Natural killer cell treated with Interleukin-12 subunit alpha and Interleukin-12 subunit beta and Interleukin-15 and Interleukin-18, amount 100 ng/mL, for 72 hours (primary cell): ENCODE measurements around the gene TGM4. TPM values are rescaled to one million over a fixed set of nuclear protein-coding genes. Genes with fewer than 3 reads are reported as not detected.
A peak's percentile ranks its signal among the peaks of the same experiment; 100 is the strongest.

ENCODE experiments used
- ATAC-seq, 2 donors: fragments of 150-1000 bp; cut with Tn5 transposase in 1 of 2; sonication (Bioruptor Pico), chemical (Tn5 transposase) in 1 of 2; 2 replicates each; pipeline ENCODE4 v1.10.0; 2021
- DNase-seq: peaks from one replicate; pipeline ENCODE4 v3.0.0; 2022; ENCODE audit warnings: low spot score
- H3K27ac Mint-ChIP-seq, 2 donors: 1 replicate in 1 of 2; 2 replicates in 1 of 2; pipeline ENCODE4 v1.8.0; 2022; ENCODE audit warnings: mixed read lengths in 2 of 2, mild to moderate bottlenecking in 1 of 2, moderate library complexity in 1 of 2
- H3K27me3 Mint-ChIP-seq, 2 donors: 1 replicate in 1 of 2; 2 replicates in 1 of 2; pipeline ENCODE4 v1.8.0; 2022; ENCODE audit warnings: mixed read lengths in 2 of 2
- H3K36me3 Mint-ChIP-seq: one replicate; pipeline ENCODE4 v1.8.0; 2022; ENCODE audit warnings: mixed read lengths
- H3K4me1 Mint-ChIP-seq, 2 donors: 1 replicate in 1 of 2; 2 replicates in 1 of 2; pipeline ENCODE4 v1.8.0; 2022; ENCODE audit warnings: low read depth in 2 of 2, mixed read lengths in 2 of 2, mild to moderate bottlenecking in 1 of 2
- H3K4me3 Mint-ChIP-seq: one replicate; pipeline ENCODE4 v1.8.0; 2022; ENCODE audit warnings: mixed read lengths
- H3K9me3 Mint-ChIP-seq: 2 replicates; pipeline ENCODE4 v1.8.0; 2022; ENCODE audit warnings: mixed read lengths
- total RNA-seq, 2 donors: library from RNA; stranded (reverse); gene quantifications; one replicate each; pipeline ENCODE4 v1.2.3, GENCODE V29; 2022

Gene TGM4
- total RNA-seq, 2 donors from 2014 or later = not detected

DNA sequence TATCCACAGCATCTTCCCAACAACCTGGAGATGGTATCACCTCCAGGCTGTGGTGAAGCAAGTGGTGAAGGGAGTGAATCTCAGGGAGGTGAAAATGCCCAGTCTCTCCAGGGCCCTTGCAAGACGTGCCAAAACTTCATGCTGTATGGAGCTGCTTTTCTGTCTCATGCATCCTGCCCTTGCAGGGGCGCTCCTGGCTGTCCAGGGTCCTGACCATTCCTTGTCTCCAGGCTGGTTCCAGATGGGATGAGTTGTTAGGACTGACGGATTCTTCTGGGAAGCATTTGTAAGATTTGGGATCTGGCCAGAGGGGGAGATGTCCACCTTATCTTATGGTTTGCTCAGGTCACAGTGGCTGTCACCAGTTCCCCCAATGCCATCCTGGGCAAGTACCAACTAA lies 15.8 kb downstream of the TGM4 start:
- Mint-ChIP-seq H3K27me3 (peaks cover 0 to 8% of the 10 kb centered on the region in 2 donors), H3K27ac (no peak overlapping the region), H3K4me3 (no peak overlapping the region), H3K36me3 (no peaks in the 10 kb centered on the region), H3K9me3 (no peaks in the 10 kb centered on the region), H3K4me1 (no peaks in the 10 kb centered on the region)
- ATAC-seq (no peak), DNase-seq (no peak)

DNA sequence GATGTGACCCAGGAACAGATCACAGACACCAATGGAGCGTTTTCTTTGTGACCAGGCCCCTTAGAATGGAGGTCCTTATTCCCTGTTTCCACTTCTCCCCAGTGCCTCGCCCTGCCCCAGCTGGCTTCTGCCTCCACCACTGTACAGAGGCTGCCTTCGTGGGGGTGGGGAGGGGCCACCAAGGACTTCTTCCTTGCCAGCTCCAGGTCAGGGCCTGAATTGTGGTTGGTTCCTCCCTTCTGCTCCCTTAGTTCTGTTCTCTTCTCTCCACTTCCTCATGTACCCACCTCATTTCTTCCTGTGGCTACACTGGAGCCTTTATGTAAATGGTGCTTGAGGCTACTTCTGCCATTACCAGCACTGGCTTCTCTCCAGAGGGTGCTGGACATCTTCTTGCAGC lies 16.4 kb downstream of the TGM4 start:
- no peaks in the 10 kb centered on the region for H3K36me3 Mint-ChIP-seq
- H3K4me1 Mint-ChIP-seq = no peaks in the 10 kb centered on the region
- H3K9me3 Mint-ChIP-seq = no peaks in the 10 kb centered on the region
- no peak for DNase-seq
- no peak overlapping the region for H3K4me3 Mint-ChIP-seq
- H3K27ac Mint-ChIP-seq = no peak overlapping the region
- peaks cover 0 to 8% of the 10 kb centered on the region in 2 donors for H3K27me3 Mint-ChIP-seq
- no peak for ATAC-seq

DNA sequence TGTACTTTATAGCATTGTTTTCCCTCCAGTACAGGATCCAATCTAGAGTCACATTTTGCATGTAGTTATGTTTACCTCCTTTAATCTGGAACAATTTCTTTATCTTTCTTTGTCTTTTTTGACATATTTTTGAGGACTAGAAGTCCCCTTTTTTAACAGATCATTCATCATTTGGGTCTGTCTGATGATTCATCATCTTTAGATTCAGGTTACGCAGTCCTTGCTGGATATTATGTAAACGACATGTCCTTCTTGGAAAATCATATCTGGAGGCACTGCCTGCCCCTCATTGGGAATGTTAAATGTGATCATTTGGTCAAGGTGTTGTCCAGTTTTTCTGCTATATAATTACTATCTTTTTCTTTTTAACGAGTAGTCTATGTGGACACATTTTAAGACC lies 18.3 kb downstream of the TGM4 start:
- no peaks in the 10 kb centered on the region for H3K9me3 Mint-ChIP-seq
- DNase-seq (no peak), ATAC-seq (no peak)
- no peaks in the 10 kb centered on the region for H3K27me3 Mint-ChIP-seq
- H3K36me3 Mint-ChIP-seq = no peaks in the 10 kb centered on the region
- no peak overlapping the region for H3K4me3 Mint-ChIP-seq
- no peaks in the 10 kb centered on the region for H3K4me1 Mint-ChIP-seq
- H3K27ac Mint-ChIP-seq = no peak overlapping the region

DNA sequence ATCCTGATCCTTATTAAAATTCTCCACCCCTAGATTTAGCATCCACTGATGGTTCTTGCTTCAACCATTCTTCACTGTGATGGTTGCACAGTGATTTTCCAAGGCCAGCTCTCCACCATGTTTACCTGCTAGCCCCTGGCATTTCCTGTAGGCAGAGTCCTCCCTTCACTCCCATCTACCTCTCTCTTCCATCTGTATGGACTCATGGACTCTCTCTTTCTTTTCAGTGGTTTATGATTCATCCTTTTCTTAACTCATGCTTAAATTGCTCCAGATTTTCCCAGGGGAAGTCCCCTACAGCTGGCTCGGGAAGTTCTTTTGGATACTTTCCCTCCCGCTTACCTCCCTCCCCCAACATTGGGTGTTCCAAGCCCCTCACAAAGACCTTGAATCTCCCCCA lies 18.7 kb downstream of the TGM4 start:
- H3K4me3 Mint-ChIP-seq = no peak overlapping the region
- ATAC-seq (no peak), DNase-seq (no peak)
- H3K4me1 Mint-ChIP-seq = no peaks in the 10 kb centered on the region
- H3K36me3 Mint-ChIP-seq = no peaks in the 10 kb centered on the region
- no peaks in the 10 kb centered on the region for H3K27me3 Mint-ChIP-seq
- H3K9me3 Mint-ChIP-seq = no peaks in the 10 kb centered on the region
- H3K27ac Mint-ChIP-seq = no peak overlapping the region

DNA sequence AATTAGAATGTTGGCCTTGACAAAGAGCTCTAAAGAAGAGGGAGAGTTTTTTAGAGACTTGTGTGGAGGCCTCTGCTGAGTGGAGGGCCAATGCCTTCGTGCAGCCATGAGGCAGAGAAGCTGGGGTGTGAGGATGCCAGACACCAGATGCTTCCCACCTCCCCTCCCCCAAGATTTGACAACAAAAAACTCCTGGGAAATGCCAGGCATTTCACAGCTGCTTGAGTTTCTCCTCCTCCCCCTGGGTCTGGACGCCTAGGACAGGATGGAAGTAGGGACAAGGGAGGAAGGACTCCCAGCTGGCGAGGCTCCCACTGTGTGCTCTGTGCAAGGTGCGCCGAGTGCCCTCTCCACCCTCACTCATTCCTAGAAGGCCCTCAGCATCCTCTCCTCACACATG lies 20.1 kb downstream of the TGM4 start:
- Mint-ChIP-seq H3K9me3 (no peaks in the 10 kb centered on the region), H3K27me3 (peaks cover 0 to under 1% of the 10 kb centered on the region in 2 donors), H3K27ac (no peak overlapping the region), H3K36me3 (no peaks in the 10 kb centered on the region), H3K4me3 (no peak overlapping the region), H3K4me1 (no peaks in the 10 kb centered on the region)
- DNase-seq (no peak), ATAC-seq (no peak)

DNA sequence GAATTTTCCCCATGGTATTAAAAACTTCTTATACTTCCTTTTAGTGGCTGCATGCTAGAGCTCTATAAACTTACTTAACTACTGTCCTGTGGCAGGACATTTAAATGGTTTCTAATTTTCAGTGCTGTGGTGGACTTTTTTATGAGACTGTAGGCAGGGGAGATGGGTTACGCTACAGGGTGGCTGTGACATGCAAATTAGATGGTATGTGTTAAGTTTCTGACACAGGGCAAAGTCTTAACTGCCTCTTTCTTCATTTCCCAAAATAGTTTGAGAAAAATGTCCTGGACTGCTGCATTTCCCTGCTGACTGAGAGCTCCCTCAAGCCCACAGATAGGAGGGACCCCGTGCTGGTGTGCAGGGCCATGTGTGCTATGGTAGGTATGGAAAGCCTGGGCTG lies 22.0 kb downstream of the TGM4 start:
- Mint-ChIP-seq H3K27me3 (peaks cover 9 to 11% of the 10 kb centered on the region in 2 donors), H3K36me3 (no peaks in the 10 kb centered on the region), H3K4me3 (no peak overlapping the region), H3K27ac (no peak overlapping the region), H3K9me3 (no peaks in the 10 kb centered on the region), H3K4me1 (peaks cover 0 to 11% of the 10 kb centered on the region in 2 donors)
- ATAC-seq (no peak), DNase-seq (no peak)

DNA sequence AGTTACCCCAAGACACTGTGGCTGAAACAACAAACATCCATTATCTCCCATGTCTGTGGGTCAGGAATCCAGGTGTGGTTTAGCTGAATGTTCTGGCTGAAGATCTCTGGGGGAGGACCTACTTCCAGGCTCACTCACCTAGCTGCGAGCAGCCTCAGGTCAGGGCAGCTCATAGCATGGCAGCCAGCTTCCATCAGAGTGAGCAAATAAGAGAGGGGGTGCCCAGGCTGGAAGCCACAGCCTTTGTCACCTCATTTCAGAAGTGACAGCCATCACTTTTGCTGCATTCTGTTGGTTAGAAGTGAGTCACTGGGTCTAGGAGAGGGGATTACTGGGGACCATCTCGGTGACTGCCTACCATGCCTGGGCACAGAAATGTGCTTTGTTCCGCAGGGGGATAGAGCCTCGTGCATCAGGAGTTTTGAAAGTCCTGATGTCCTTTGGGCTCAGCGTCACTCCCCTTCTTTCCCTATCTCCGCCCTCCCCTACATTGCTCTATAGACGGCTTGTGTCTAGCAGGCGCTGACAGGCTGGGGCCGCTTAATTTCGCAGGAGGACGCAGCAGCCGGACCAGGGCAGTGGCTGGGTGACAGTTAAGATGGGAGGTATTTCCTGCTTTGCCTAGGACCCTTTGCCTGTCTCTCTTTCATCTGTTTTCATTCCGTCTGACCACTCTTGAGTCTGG lies 25.4 kb downstream of the TGM4 start:
- Mint-ChIP-seq H3K36me3 (no peaks in the 10 kb centered on the region), H3K9me3 (no peaks in the 10 kb centered on the region), H3K4me3 (no peak overlapping the region), H3K27ac (no peak overlapping the region), H3K27me3 (peaks cover 11 to 19% of the 10 kb centered on the region in 2 donors), H3K4me1 (peaks cover 0 to 11% of the 10 kb centered on the region in 2 donors)
- DNase-seq = no peak
- ATAC-seq = peak in 1 of 2 donors; percentile 54

DNA sequence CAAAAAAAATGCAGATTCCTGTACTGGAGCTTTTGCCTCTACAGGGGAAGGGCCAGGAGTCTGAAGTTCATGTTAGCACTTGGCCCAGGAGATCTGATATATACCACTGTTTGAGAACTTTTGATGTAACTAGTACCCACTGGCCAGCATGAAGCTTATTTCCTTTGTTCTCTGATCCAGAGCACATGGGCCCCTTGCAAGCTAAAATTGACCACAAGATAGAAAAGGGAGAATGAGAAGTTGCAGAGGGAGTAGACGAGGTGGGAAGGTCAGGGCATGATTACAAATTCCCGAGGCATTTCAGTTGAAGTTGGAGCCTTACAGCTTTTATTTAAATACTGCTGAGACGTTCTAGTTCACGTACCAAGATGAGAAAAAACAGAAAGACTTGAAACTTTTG lies 28.2 kb downstream of the TGM4 start:
- Mint-ChIP-seq H3K27ac (no peak overlapping the region), H3K27me3 (peaks cover 16 to 29% of the 10 kb centered on the region in 2 donors), H3K36me3 (no peaks in the 10 kb centered on the region), H3K4me1 (peaks cover 0 to 11% of the 10 kb centered on the region in 2 donors), H3K4me3 (no peak overlapping the region), H3K9me3 (no peaks in the 10 kb centered on the region)
- ATAC-seq = no peak
- no peak for DNase-seq

DNA sequence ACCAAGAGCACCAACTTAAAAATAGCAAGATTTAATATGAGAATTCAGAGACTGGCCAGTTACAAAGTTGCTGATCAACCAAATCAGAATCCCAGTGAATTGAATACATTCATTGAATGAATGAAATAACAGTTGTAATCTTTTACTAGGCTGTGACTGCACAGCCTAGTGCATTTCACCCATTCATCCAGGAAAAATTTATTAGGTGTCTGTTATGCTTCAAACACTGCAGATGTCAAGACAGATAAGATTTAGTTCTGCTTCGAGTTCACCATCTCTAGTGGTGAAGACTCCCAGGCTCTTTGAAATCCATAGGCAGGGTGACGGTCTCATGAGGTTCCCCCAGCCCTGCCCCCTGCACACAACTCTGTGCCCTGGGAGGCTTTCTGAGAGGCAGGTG lies 28.9 kb downstream of the TGM4 start:
- ATAC-seq = no peak
- no peak overlapping the region for H3K4me3 Mint-ChIP-seq
- peaks cover 21 to 32% of the 10 kb centered on the region in 2 donors for H3K27me3 Mint-ChIP-seq

DNA sequence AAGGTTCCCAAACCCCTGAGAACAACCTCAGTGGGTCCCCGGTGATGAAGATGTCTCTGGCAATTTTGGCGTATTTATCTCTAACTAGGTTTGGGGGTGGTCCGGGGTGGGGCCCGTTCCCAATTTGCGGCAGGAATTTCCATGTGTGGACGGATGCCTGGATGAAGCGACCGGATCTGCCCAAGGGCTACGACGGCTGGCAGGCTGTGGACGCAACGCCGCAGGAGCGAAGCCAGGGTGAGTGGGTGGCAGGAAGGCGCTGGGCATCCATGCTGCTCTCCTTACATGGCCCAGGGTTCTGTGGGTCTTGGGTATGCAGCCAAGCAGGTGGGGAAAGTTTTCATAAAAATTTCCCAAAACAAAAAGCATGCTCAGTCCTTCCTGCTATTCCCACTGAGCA lies 29.3 kb downstream of the TGM4 start:
- Mint-ChIP-seq H3K36me3 (no peaks in the 10 kb centered on the region), H3K27me3 (peaks cover 21 to 34% of the 10 kb centered on the region in 2 donors), H3K9me3 (no peaks in the 10 kb centered on the region), H3K4me1 (peaks cover 0 to 11% of the 10 kb centered on the region in 2 donors), H3K27ac (no peak overlapping the region), H3K4me3 (no peak overlapping the region)
- DNase-seq = no peak
- ATAC-seq = no peak

More for the DNA sequence above, 28.9 kb downstream of the TGM4 start:
- Mint-ChIP-seq H3K27ac (no peak overlapping the region), H3K36me3 (no peaks in the 10 kb centered on the region), H3K4me1 (peaks cover 0 to 11% of the 10 kb centered on the region in 2 donors), H3K9me3 (no peaks in the 10 kb centered on the region)
- no peak for DNase-seq

DNA sequence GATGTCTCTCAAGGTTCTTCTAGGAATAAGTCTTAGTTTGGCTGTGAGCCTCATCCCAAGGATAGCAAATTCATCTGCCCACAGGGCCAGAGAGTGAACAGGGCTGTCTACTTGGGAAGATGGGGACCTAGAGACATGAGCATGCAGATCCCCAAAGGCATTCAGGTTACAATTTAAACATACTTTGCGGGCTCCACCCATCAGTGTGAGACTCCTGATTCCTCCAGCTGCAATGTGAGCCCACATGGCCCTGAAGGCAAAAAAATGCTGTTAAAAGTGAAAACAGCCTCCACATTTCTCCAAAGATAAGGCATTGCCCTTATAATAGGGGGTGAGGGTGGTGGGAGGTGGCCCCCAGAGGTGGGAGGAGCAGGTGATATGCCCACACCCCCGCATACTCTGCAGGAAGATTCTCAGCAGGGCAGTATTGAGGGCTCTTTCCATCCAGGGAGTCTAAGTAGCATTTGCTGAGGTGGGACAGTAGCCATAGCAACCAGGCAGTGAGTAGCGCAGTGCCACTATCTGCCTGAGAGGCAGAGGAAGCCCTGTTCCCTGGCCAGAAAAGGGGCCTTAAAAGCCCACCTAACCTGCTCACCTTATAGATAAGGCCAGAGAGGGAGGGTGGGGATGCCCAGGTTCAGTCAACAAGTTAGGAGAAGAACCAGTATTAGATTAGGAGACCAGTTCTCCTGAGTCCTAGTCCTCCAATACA lies 31.2 kb downstream of the TGM4 start:
- ATAC-seq (no peak), DNase-seq (no peak)
- Mint-ChIP-seq H3K27me3 (peaks cover 12 to 39% of the 10 kb centered on the region in 2 donors), H3K36me3 (no peaks in the 10 kb centered on the region), H3K4me1 (peaks cover 0 to under 1% of the 10 kb centered on the region in 2 donors), H3K27ac (no peak overlapping the region), H3K4me3 (no peak overlapping the region), H3K9me3 (no peaks in the 10 kb centered on the region)

DNA sequence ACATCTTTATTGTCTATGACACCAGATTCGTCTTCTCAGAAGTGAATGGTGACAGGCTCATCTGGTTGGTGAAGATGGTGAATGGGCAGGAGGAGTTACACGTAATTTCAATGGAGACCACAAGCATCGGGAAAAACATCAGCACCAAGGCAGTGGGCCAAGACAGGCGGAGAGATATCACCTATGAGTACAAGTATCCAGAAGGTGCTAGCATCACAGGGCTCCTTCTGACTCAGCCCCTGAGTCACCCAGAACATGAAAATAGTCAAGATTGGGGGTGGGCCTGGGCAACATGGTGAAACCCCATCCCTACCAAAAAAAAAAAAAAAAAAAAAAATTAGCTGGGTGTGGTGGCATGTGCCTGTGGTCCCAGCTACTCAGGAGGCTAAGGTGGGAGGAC lies 32.6 kb downstream of the TGM4 start:
- ATAC-seq (peak in 1 of 2 donors; percentile 58), DNase-seq (no peak)
- Mint-ChIP-seq H3K9me3 (no peaks in the 10 kb centered on the region), H3K27me3 (peaks cover 10 to 38% of the 10 kb centered on the region in 2 donors), H3K36me3 (no peaks in the 10 kb centered on the region), H3K4me3 (no peak overlapping the region), H3K27ac (no peak overlapping the region), H3K4me1 (no peaks in the 10 kb centered on the region)

DNA sequence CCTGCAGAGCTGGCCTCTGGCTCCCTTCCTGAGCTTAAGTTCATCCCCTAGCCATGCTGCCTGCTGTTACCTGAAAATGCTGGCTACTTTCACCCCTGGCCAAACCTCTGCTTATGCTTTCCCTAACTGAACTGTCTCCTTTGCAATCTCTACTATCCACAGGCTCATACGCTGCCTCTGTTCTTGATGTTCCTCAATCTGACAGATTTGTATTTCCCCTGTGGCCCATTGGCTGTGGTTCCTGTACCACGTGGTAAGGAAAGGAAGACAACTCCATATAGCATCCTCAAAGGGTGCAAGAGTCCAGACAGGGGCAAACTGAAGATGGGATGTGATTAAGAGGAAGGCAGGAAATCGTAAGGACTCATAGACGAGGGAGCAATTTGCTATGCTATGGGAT lies 33.2 kb downstream of the TGM4 start:
- Mint-ChIP-seq H3K27me3 (peaks cover 10 to 36% of the 10 kb centered on the region in 2 donors), H3K36me3 (no peaks in the 10 kb centered on the region), H3K9me3 (no peaks in the 10 kb centered on the region), H3K27ac (no peak overlapping the region), H3K4me1 (no peaks in the 10 kb centered on the region), H3K4me3 (no peak overlapping the region)
- no peak for DNase-seq
- no peak for ATAC-seq

DNA sequence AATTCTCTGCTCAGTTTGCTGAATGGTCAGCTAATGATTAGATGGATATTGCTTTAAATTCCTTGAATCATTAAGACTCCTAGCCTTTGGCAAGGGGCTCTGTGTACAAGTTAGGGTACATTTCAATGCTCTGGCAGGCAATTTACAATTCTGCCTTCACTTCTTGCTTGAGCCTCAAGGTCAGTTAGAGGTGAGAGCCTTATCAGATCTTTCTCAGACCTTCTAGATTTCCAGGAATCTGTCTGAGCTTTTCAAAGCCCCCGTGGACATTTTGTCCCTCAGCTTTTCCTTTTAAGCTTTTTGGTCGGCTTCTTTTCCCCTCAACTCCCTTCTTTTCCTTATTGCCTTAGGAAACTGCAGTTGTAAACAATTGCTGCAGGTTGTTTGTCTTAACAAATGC lies 34.7 kb downstream of the TGM4 start:
- H3K27ac Mint-ChIP-seq = no peak overlapping the region
- H3K4me1 Mint-ChIP-seq = no peaks in the 10 kb centered on the region
- no peak for ATAC-seq
- no peaks in the 10 kb centered on the region for H3K36me3 Mint-ChIP-seq
- DNase-seq = no peak
- no peak overlapping the region for H3K4me3 Mint-ChIP-seq
- no peaks in the 10 kb centered on the region for H3K9me3 Mint-ChIP-seq
- peaks cover 10 to 28% of the 10 kb centered on the region in 2 donors for H3K27me3 Mint-ChIP-seq
